Astrocyte (in vitro differentiated cells and primary cell): ENCODE measurements around the gene NCKAP1. TPM values are rescaled to one million over a fixed set of nuclear protein-coding genes. Genes with fewer than 3 reads are reported as not detected.
"Not testable (repeated sequence)": the region's sequence is repeated elsewhere in the genome, so short reads cannot be mapped to it uniquely, and the experiment has no call there.

Experiments used
- DNase-seq: peaks from one replicate; pipeline ENCODE4 v3.0.0-alpha.2; 2010; ENCODE audit warnings: low read depth
- FAIRE-seq: peaks from 2 replicates; lab custom pipeline; 2011; peaks lifted over from hg19 to GRCh38; lab: Jason Lieb, UNC
- H2AFZ ChIP-seq: 2 replicates; pipeline ENCODE4 v1.6.0; 2012; ENCODE audit warnings: low read depth, low read length, inconsistent platforms
- H3K27ac ChIP-seq: 2 replicates; pipeline ENCODE4 v1.5.1; 2011; ENCODE audit warnings: low read depth, low read length, inconsistent platforms
- H3K27me3 ChIP-seq: 2 replicates; pipeline ENCODE4 v1.6.0; 2011; ENCODE audit warnings: low read length, inconsistent platforms; ENCODE audit not compliant: insufficient read depth
- H3K36me3 ChIP-seq: 2 replicates; pipeline ENCODE4 v1.5.1; 2011; ENCODE audit warnings: low read length, inconsistent platforms; ENCODE audit not compliant: insufficient read depth
- H3K4me1 ChIP-seq: 2 replicates; pipeline ENCODE4 v1.5.1; 2011; ENCODE audit warnings: low read length, inconsistent platforms; ENCODE audit not compliant: insufficient read depth
- H3K4me2 ChIP-seq: 2 replicates; pipeline ENCODE4 v1.6.0; 2012; ENCODE audit warnings: low read length, inconsistent platforms
- H3K4me3 ChIP-seq: 2 replicates; pipeline ENCODE4 v1.5.1; 2011; ENCODE audit warnings: low read depth, mild to moderate bottlenecking, low read length, inconsistent platforms; ENCODE audit not compliant: insufficient read depth
- H3K79me2 ChIP-seq: 2 replicates; pipeline ENCODE4 v1.6.0; 2012; ENCODE audit warnings: mild to moderate bottlenecking, low read length, inconsistent platforms; ENCODE audit not compliant: insufficient read depth
- H3K9ac ChIP-seq: 2 replicates; pipeline ENCODE4 v1.6.0; 2012; ENCODE audit warnings: mild to moderate bottlenecking, low read length, inconsistent platforms
- H3K9me3 ChIP-seq: 2 replicates; pipeline ENCODE4 v1.5.1; 2012; ENCODE audit warnings: low read depth, mild to moderate bottlenecking, low read length, inconsistent platforms; ENCODE audit not compliant: insufficient read depth
- H4K20me1 ChIP-seq: 2 replicates; pipeline ENCODE4 v1.6.0; 2012; ENCODE audit warnings: low read length, inconsistent platforms; ENCODE audit not compliant: insufficient read depth
- H3K27ac Mint-ChIP-seq: one replicate; pipeline ENCODE4 v1.8.0; 2021; ENCODE audit warnings: mild to moderate bottlenecking, mixed read lengths; ENCODE audit not compliant: unreplicated experiment
- H3K27me3 Mint-ChIP-seq: one replicate; pipeline ENCODE4 v1.8.0; 2021; ENCODE audit warnings: low read depth, mixed read lengths; ENCODE audit not compliant: unreplicated experiment
- H3K36me3 Mint-ChIP-seq: one replicate; pipeline ENCODE4 v1.8.0; 2021; ENCODE audit warnings: low read depth, mixed read lengths; ENCODE audit not compliant: unreplicated experiment
- H3K4me1 Mint-ChIP-seq: one replicate; pipeline ENCODE4 v1.8.0; 2021; ENCODE audit warnings: low read depth, mixed read lengths; ENCODE audit not compliant: unreplicated experiment
- H3K4me3 Mint-ChIP-seq: one replicate; pipeline ENCODE4 v1.8.0; 2021; ENCODE audit warnings: mild to moderate bottlenecking, moderate library complexity, mixed read lengths; ENCODE audit not compliant: unreplicated experiment
- H3K9me3 Mint-ChIP-seq: one replicate; pipeline ENCODE4 v1.8.0; 2021; ENCODE audit warnings: mild to moderate bottlenecking, mixed read lengths; ENCODE audit not compliant: unreplicated experiment
- EZH2 ChIP-seq: IDR thresholded peaks from 2 replicates; pipeline ENCODE4 v1.6.1; 2012; ENCODE audit warnings: mild to moderate bottlenecking, low read length, inconsistent platforms; ENCODE audit not compliant: insufficient read depth
- total RNA-seq: library from RNA; stranded (reverse); gene quantifications from 2 replicates; pipeline ENCODE4 v1.2.1, GENCODE V29; 2021
- TF ChIP-seq, protein P1 (sequence below): IDR thresholded peaks from 2 replicates; pipeline ENCODE4 v1.5.1; 2011; ENCODE audit warnings: low read depth, mild to moderate bottlenecking, inconsistent platforms, low read length, moderate library complexity; ENCODE audit not compliant: insufficient read depth

NCKAP1 gene
- total RNA-seq, 1 donor from 2014 or later, result 164 TPM

DNA sequence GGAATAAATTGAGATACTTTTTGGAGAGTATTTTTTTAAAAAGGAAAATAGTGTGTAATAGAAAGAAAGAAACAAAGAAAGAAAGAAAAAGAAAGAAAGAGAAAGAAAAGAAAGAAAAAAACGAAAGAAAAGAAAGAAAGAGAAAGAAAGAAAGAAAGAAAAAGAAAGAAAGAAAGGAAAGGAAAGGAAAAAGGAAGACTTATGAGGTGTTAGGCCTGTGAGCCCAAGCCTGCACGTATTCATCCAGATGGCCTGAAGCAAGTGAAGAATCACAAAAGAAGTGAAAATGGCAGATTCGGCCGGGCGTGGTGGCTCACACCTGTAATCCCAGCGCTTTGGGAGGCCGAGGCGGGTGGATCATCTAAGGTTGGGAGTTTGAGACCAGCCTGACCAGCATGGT is 5.3 kb upstream of the NCKAP1 start:
- H2AFZ ChIP-seq, H3K9me3 Mint-ChIP-seq, H3K9me3 ChIP-seq, H3K9ac ChIP-seq, H3K4me1 Mint-ChIP-seq, H3K4me1 ChIP-seq, DNase-seq, H3K36me3 ChIP-seq, H3K36me3 Mint-ChIP-seq, H3K27ac Mint-ChIP-seq, H3K4me2 ChIP-seq, H3K27me3 ChIP-seq, H3K27me3 Mint-ChIP-seq, H3K4me3 Mint-ChIP-seq, H3K4me3 ChIP-seq, H3K79me2 ChIP-seq, H4K20me1 ChIP-seq, FAIRE-seq, H3K27ac ChIP-seq: not testable (repeated sequence)

DNA sequence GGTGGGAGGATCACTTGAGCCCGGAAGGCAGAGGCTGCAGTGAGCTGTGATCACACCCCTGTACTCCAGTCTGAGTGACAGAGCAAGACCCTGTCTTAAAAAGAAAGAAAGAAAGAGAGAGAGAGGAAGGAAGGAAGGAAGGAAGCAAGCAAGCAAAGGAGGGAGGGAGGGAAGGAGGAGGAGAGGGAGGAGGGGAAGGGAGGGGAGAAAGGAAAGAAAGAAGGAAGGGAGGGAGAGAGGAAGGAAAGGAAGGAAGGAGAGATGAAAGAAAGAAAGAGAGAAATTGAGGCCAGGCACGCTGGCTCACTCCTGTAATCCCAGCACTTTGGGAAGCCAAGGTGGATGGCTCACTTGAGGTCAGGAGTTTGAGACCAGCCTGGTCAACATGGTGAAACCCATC is 2.3 kb upstream of the NCKAP1 start:
- TF ChIP-seq EZH2, result no peak
- TF ChIP-seq, protein P1, sequence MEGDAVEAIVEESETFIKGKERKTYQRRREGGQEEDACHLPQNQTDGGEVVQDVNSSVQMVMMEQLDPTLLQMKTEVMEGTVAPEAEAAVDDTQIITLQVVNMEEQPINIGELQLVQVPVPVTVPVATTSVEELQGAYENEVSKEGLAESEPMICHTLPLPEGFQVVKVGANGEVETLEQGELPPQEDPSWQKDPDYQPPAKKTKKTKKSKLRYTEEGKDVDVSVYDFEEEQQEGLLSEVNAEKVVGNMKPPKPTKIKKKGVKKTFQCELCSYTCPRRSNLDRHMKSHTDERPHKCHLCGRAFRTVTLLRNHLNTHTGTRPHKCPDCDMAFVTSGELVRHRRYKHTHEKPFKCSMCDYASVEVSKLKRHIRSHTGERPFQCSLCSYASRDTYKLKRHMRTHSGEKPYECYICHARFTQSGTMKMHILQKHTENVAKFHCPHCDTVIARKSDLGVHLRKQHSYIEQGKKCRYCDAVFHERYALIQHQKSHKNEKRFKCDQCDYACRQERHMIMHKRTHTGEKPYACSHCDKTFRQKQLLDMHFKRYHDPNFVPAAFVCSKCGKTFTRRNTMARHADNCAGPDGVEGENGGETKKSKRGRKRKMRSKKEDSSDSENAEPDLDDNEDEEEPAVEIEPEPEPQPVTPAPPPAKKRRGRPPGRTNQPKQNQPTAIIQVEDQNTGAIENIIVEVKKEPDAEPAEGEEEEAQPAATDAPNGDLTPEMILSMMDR, result no peak
- DNase-seq (no peak), FAIRE-seq (no peak)
- Mint-ChIP-seq H3K36me3 (peaks cover 2% of the 10 kb centered on the region), H3K4me3 (no peak overlapping the region), H3K9me3 (peaks cover 6% of the 10 kb centered on the region), H3K27ac (no peak overlapping the region), H3K27me3 (no peaks in the 10 kb centered on the region), H3K4me1 (peaks cover 2% of the 10 kb centered on the region)
- Histone ChIP-seq H3K4me1 (peaks cover 12% of the 10 kb centered on the region), H3K4me3 (no peak overlapping the region), H3K79me2 (peaks cover 24% of the 10 kb centered on the region), H4K20me1 (peaks cover 15% of the 10 kb centered on the region), H3K9me3 (no peaks in the 10 kb centered on the region), H3K36me3 (no peaks in the 10 kb centered on the region), H3K27me3 (peaks cover 3% of the 10 kb centered on the region), H3K9ac (no peak overlapping the region), H3K4me2 (no peak overlapping the region), H3K27ac (no peak overlapping the region), H2AFZ (no peak overlapping the region)

DNA sequence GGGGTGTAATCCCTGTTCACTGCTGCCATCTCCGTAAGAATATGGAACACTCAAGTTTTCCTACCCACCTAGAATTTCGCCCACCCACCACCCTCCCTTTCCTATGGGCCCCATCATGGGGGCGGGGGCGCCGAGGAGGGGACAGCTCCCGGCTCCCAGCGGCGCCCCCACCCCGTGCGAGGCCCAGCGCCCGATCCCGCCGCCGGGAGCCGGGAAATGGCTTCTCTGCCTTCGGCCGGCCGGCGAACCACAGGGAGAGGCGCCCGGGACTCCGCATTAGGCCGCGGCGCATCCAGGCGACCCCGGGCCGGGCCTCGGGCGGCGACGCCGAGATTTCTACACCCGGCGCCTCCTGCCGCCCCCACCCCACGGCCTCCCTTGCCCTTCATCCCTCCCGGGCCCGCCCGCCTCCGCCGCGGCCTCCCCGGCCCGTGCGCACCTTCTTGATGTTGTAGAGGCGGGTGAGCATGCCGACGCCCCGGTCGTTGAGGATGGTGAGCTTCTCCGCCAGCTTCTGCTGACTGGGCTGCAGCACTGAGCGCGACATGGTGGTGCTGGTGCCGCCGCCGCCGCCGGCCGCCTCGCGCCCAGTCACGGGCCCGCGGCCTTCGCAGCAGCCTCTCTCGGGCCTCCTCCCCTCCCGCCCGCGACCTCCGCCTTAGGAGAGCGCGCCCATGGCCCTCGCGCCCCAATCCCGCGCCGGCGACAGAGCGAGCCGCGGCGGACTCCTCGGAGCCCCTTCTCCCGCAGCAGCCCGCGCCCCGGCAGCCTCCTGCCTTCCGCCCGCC is 510 bp downstream of the NCKAP1 start:
- H3K9me3 Mint-ChIP-seq, result no peaks in the 10 kb centered on the region
- peaks cover 18% of the 10 kb centered on the region for H3K4me1 Mint-ChIP-seq
- Histone ChIP-seq H3K27ac (peak overlapping the region; percentile 93), H3K4me3 (peak overlapping the region; percentile 97), H3K27me3 (peaks cover 3% of the 10 kb centered on the region), H3K36me3 (no peaks in the 10 kb centered on the region), H3K4me1 (peaks cover 22% of the 10 kb centered on the region), H4K20me1 (peaks cover 42% of the 10 kb centered on the region), H3K9ac (peak overlapping the region; percentile 98), H3K79me2 (peaks cover 53% of the 10 kb centered on the region), H2AFZ (peak overlapping the region; percentile 29), H3K4me2 (peak overlapping the region; percentile 90), H3K9me3 (no peaks in the 10 kb centered on the region)
- H3K36me3 Mint-ChIP-seq, result no peaks in the 10 kb centered on the region
- no peak for FAIRE-seq
- peak overlapping the region; percentile 95 for H3K27ac Mint-ChIP-seq
- TF ChIP-seq, protein P1, result no peak
- no peak for TF ChIP-seq EZH2
- H3K27me3 Mint-ChIP-seq, result no peaks in the 10 kb centered on the region
- peak; percentile 21 for DNase-seq
- H3K4me3 Mint-ChIP-seq, result peak overlapping the region; percentile 96
